H1 (cell line): ENCODE measurements around the gene DFFB. TPM values are rescaled to one million over a fixed set of nuclear protein-coding genes. Genes with fewer than 3 reads are reported as not detected.

Experiments
- CTCF ChIA-PET: fragments of 300-600 bp; sonication (Branson Sonifier 250); formaldehyde crosslinking; loops from one replicate; lab custom pipeline; 2021; ENCODE audit not compliant: partially characterized antibody; lab: Charles Lee
- POLR2A ChIA-PET: fragments of 300-600 bp; sonication (Branson Sonifier 250); formaldehyde crosslinking; loops from one replicate; lab custom pipeline; 2021; ENCODE audit warnings: inconsistent platforms; ENCODE audit not compliant: partially characterized antibody; lab: Charles Lee
- DNase-seq, 2 experiments: peaks; one replicate each; pipeline versions ENCODE4 v3.0.0 to v3.0.0-alpha.2; 2010 to 2022; ENCODE audit warnings: low spot score in 2 of 2, low read depth in 1 of 2, mixed read lengths in 1 of 2
- FAIRE-seq: peaks from 2 replicates; lab custom pipeline; 2011; peaks lifted over from hg19 to GRCh38; lab: Jason Lieb, UNC
- H2AFZ ChIP-seq: 2 replicates; pipeline ENCODE4 v1.8.1; 2012; ENCODE audit warnings: low read length, inconsistent platforms
- H2AK5ac ChIP-seq: 2 replicates; pipeline ENCODE4 v1.6.1; 2013; ENCODE audit warnings: low read depth, low read length
- H2BK120ac ChIP-seq: replicated peaks from 2 replicates; pipeline ENCODE3; 2013; ENCODE audit warnings: low read depth, low read length, inconsistent platforms
- H2BK12ac ChIP-seq: 2 replicates; pipeline ENCODE4 v1.6.1; 2013; ENCODE audit warnings: low read depth, low read length
- H2BK15ac ChIP-seq: 2 replicates; pipeline ENCODE4 v1.6.1; 2013; ENCODE audit warnings: low read length
- H2BK20ac ChIP-seq: 2 replicates; pipeline ENCODE4 v1.6.1; 2013; ENCODE audit warnings: low read length
- H2BK5ac ChIP-seq: 2 replicates; pipeline ENCODE4 v1.6.1; 2013; ENCODE audit warnings: low read depth, low read length
- H3K14ac ChIP-seq: 2 replicates; pipeline ENCODE4 v1.6.1; 2013; ENCODE audit warnings: inconsistent platforms; ENCODE audit not compliant: insufficient read length
- H3K18ac ChIP-seq: 2 replicates; pipeline ENCODE4 v1.6.1; 2013; ENCODE audit warnings: low read length; ENCODE audit errors: extremely low read depth
- H3K23ac ChIP-seq: 2 replicates; pipeline ENCODE4 v1.6.1; 2013; ENCODE audit warnings: inconsistent platforms; ENCODE audit not compliant: insufficient read length
- H3K23me2 ChIP-seq: 2 replicates; pipeline ENCODE4 v1.6.1; 2013; ENCODE audit warnings: low read depth, low read length
- H3K27ac ChIP-seq: 2 replicates; pipeline ENCODE4 v1.6.1; 2011; ENCODE audit warnings: low read depth, low read length, inconsistent platforms
- H3K27me3 ChIP-seq, 4 experiments: replicated peaks in 1 of 4; 1 replicate in 1 of 4; 2 replicates in 3 of 4; pipeline versions ENCODE4 v1.6.1 to v1.8.1; 2011 to 2013; ENCODE audit warnings: low read length in 3 of 4, mild to moderate bottlenecking in 3 of 4, inconsistent platforms in 2 of 4, mixed read lengths in 2 of 4, moderate library complexity in 1 of 4; ENCODE audit not compliant: control insufficient read depth in 3 of 4, insufficient read depth in 3 of 4; ENCODE audit errors: extremely low read depth in 1 of 4
- H3K36me3 ChIP-seq, 4 experiments: 2 replicates each; pipeline versions ENCODE4 v1.6.1 to v1.8.1; 2011 to 2013; ENCODE audit warnings: mild to moderate bottlenecking in 4 of 4, low read length in 3 of 4, moderate library complexity in 2 of 4, control low read depth in 1 of 4, inconsistent platforms in 1 of 4; ENCODE audit not compliant: insufficient read depth in 4 of 4, control insufficient read depth in 2 of 4
- H3K4ac ChIP-seq: replicated peaks from 2 replicates; pipeline ENCODE3; 2013; ENCODE audit warnings: low read length, low read depth, mixed read lengths, inconsistent platforms; ENCODE audit not compliant: insufficient read length
- H3K4me1 ChIP-seq, 4 experiments: replicated peaks in 1 of 4; 1 replicate in 1 of 4; 2 replicates in 3 of 4; pipeline versions ENCODE4 v1.6.1 to v1.8.1; 2011 to 2013; ENCODE audit warnings: low read length in 3 of 4, inconsistent platforms in 2 of 4, mixed read lengths in 1 of 4; ENCODE audit not compliant: insufficient read depth in 4 of 4, control insufficient read depth in 3 of 4
- H3K4me2 ChIP-seq, 2 experiments: 2 replicates each; pipeline versions ENCODE4 v1.6.1 to v1.8.1; 2011 to 2013; ENCODE audit warnings: low read depth in 2 of 2, low read length in 2 of 2, control low read depth in 1 of 2, inconsistent platforms in 1 of 2, mild to moderate bottlenecking in 1 of 2; ENCODE audit not compliant: insufficient read depth in 1 of 2
- H3K4me3 ChIP-seq, 4 experiments: fragments of 200-600, 300-600 bp in 1 of 4; sonication (generic), shearing (Covaris generic), sonication (Bioruptor Twin) in 1 of 4; 2 replicates each; pipeline versions ENCODE4 v1.5.1 to v1.8.1; 2011 to 2016; ENCODE audit warnings: low read length in 4 of 4, low read depth in 3 of 4, control low read depth in 2 of 4, inconsistent platforms in 2 of 4, mild to moderate bottlenecking in 2 of 4, mixed read lengths in 1 of 4, moderate library complexity in 1 of 4; ENCODE audit not compliant: insufficient read depth in 2 of 4; ENCODE audit errors: extremely low read depth in 1 of 4
- H3K56ac ChIP-seq: replicated peaks from 2 replicates; pipeline ENCODE3; 2013; ENCODE audit warnings: low read depth, mild to moderate bottlenecking, mixed read lengths, low read length, inconsistent platforms; ENCODE audit not compliant: insufficient read length
- H3K79me1 ChIP-seq: 2 replicates; pipeline ENCODE4 v1.6.1; 2013; ENCODE audit warnings: low read depth, low read length, control low read depth
- H3K79me2 ChIP-seq, 2 experiments: 2 replicates each; pipeline versions ENCODE4 v1.6.1 to v1.8.1; 2012 to 2013; ENCODE audit warnings: low read length in 2 of 2, mild to moderate bottlenecking in 2 of 2, inconsistent platforms in 1 of 2; ENCODE audit not compliant: insufficient read depth in 2 of 2, control insufficient read depth in 1 of 2
- H3K9ac ChIP-seq, 4 experiments: replicated peaks in 1 of 4; 1 replicate in 1 of 4; 2 replicates in 3 of 4; pipeline versions ENCODE4 v1.6.1 to v1.8.1; 2011 to 2013; ENCODE audit warnings: low read depth in 3 of 4, low read length in 3 of 4, control low read depth in 2 of 4, mild to moderate bottlenecking in 2 of 4, moderate library complexity in 2 of 4, inconsistent platforms in 1 of 4; ENCODE audit errors: extremely low read depth in 1 of 4
- H3K9me3 ChIP-seq, 2 experiments: 2 replicates each; pipeline versions ENCODE4 v1.6.1 to v1.8.1; 2012 to 2013; ENCODE audit warnings: mild to moderate bottlenecking in 2 of 2, moderate library complexity in 2 of 2, control low read depth in 1 of 2, inconsistent platforms in 1 of 2, low read depth in 1 of 2, low read length in 1 of 2, mixed read lengths in 1 of 2; ENCODE audit not compliant: insufficient read depth in 2 of 2
- H4K20me1 ChIP-seq, 2 experiments: replicated peaks in 1 of 2; 2 replicates each; pipeline versions ENCODE3 to v1.8.1; 2011 to 2013; ENCODE audit warnings: inconsistent platforms in 2 of 2, low read length in 2 of 2, mild to moderate bottlenecking in 1 of 2; ENCODE audit not compliant: insufficient read depth in 2 of 2, control insufficient read depth in 1 of 2
- H4K5ac ChIP-seq: 2 replicates; pipeline ENCODE4 v1.6.1; 2013; ENCODE audit warnings: low read length, low read depth, mixed read lengths, inconsistent platforms; ENCODE audit not compliant: insufficient read length
- H4K8ac ChIP-seq: 2 replicates; pipeline ENCODE4 v1.8.0; 2013; ENCODE audit warnings: mild to moderate bottlenecking, moderate library complexity, low read length, inconsistent platforms; ENCODE audit not compliant: insufficient read depth; ENCODE audit errors: extremely low read depth
- H4K91ac ChIP-seq: replicated peaks from 2 replicates; pipeline ENCODE3; 2013; ENCODE audit warnings: low read length, mixed read lengths, inconsistent platforms; ENCODE audit not compliant: insufficient read length
- ASH2L ChIP-seq: fragments of 200-600, 300-600 bp; sonication (generic); IDR thresholded peaks from one replicate; pipeline ENCODE4 v1.7.1; 2017; ENCODE audit warnings: low read length
- E2F6 ChIP-seq: IDR thresholded peaks from 2 replicates; pipeline ENCODE4 v1.6.1; 2012; ENCODE audit warnings: inconsistent platforms
- HDAC2 ChIP-seq, 2 experiments: fragments of 300-600 bp in 1 of 2; sonication (generic) in 1 of 2; IDR thresholded peaks; 2 replicates each; pipeline ENCODE4 v1.6.1; 2011 to 2012; ENCODE audit warnings: low read depth in 2 of 2, low read length in 2 of 2, mild to moderate bottlenecking in 2 of 2, moderate library complexity in 2 of 2, borderline replicate concordance in 1 of 2, inconsistent platforms in 1 of 2
- JUN ChIP-seq: IDR thresholded peaks from 2 replicates; pipeline ENCODE4 v1.6.1; 2011; ENCODE audit warnings: low read depth, mild to moderate bottlenecking, improper control_type of control experiment, low read length
- JUND ChIP-seq: IDR thresholded peaks from 2 replicates; pipeline ENCODE4 v1.6.1; 2011; ENCODE audit warnings: mild to moderate bottlenecking, improper control_type of control experiment, low read length
- KDM1A ChIP-seq: fragments of 200-600, 300-600 bp; sonication (generic); IDR thresholded peaks from 2 replicates; pipeline ENCODE4 v1.7.1; 2016; ENCODE audit warnings: mild to moderate bottlenecking, low read length, borderline replicate concordance
- KDM5A ChIP-seq: fragments of 200-600 bp; IDR thresholded peaks from 2 replicates; pipeline ENCODE4 v1.7.1; 2012; ENCODE audit warnings: mild to moderate bottlenecking, low read length, inconsistent platforms, mixed read lengths
- MAX ChIP-seq: IDR thresholded peaks from 2 replicates; pipeline ENCODE4 v1.6.1; 2012; ENCODE audit warnings: inconsistent platforms
- PHF8 ChIP-seq: fragments of 200-600 bp; sonication (generic); conservative IDR thresholded peaks from 2 replicates; pipeline ENCODE4 v1.7.1; 2012; ENCODE audit warnings: low read depth, mild to moderate bottlenecking, inconsistent platforms, low read length, moderate library complexity
- POLR2A ChIP-seq, 2 experiments: IDR thresholded peaks; 1 replicate in 1 of 2; 2 replicates in 1 of 2; pipeline ENCODE4 v1.6.1; 2011; ENCODE audit warnings: low read depth in 2 of 2, low read length in 2 of 2, mild to moderate bottlenecking in 2 of 2; ENCODE audit errors: control extremely low read depth in 1 of 2
- RBBP5 ChIP-seq: IDR thresholded peaks from 2 replicates; pipeline ENCODE4 v1.7.1; 2012; ENCODE audit warnings: low read depth, mild to moderate bottlenecking, inconsistent platforms, low read length, moderate library complexity, borderline replicate concordance
- SIX5 ChIP-seq: IDR thresholded peaks from 2 replicates; pipeline ENCODE4 v1.6.1; 2011; ENCODE audit warnings: mild to moderate bottlenecking, low read depth, low read length
- SP4 ChIP-seq: IDR thresholded peaks from 2 replicates; pipeline ENCODE4 v1.6.1; 2012; ENCODE audit warnings: low read length, inconsistent platforms
- SRF ChIP-seq: IDR thresholded peaks from 2 replicates; pipeline ENCODE4 v1.6.1; 2011; ENCODE audit warnings: mild to moderate bottlenecking, low read depth, low read length, moderate library complexity
- WGBS, 2 experiments: shearing (Covaris generic) in 1 of 2; methylation state at CpG; one replicate each; pipeline versions ENCODE4 v1.1.6 to v1.1.7; 2013 to 2015; ENCODE audit warnings: low lambda C conversion rate in 2 of 2, mixed read lengths in 2 of 2, inconsistent platforms in 1 of 2, low coverage in 1 of 2, missing lambda C conversion rate in 1 of 2; ENCODE audit not compliant: insufficient replicate concordance in 2 of 2, insufficient coverage in 1 of 2, insufficient read length in 1 of 2; ENCODE audit errors: extremely low coverage in 1 of 2, missing lambda C conversion rate in 1 of 2; 5-methylcytosine and 5-hydroxymethylcytosine counted together
- polyA plus RNA-seq, 7 experiments: library from polyadenylated mRNA; depleted of rRNA in 3 of 7; stranded (reverse) in 5 of 7; unstranded in 2 of 7; fragments of >200 nt in 5 of 7; fragments of 200-250 nt in 2 of 7; gene quantifications; 1 replicate in 5 of 7; 2 replicates in 1 of 7; 4 replicates in 1 of 7; pipeline versions ENCODE4 v1.2.1 to v1.2.3, GENCODE V29; 2011 to 2013; ENCODE audit warnings: missing spikeins in 2 of 7, mixed read lengths in 2 of 7
- total RNA-seq: library from RNA; stranded (reverse); fragmentation: NEBNext Ultra II Directional; extraction: Animal tissue kit (Norgen Biotek cat#: 25700); gene quantifications from 2 replicates; pipeline ENCODE4 v1.2.1, GENCODE V29; 2021

The DFFB gene
- total and polyA plus RNA-seq, 2 of the 8 experiments (the other 6 are each of a cell fraction or from before 2014, with no cell fraction given) = 8.6 to 11.9 TPM

- no peak overlapping the region for H3K4me2 ChIP-seq
- H3K79me1 ChIP-seq = peaks cover 17% of the 10 kb centered on the region
- no peak overlapping the region for H2BK12ac ChIP-seq
- H2BK20ac ChIP-seq = no peak overlapping the region
- CTCF ChIA-PET = interaction anchor here (0.6 to 2.2 kb wide), 3 partner anchors 9 to 1986 kb away, joined by 3 to 5 read pairs (median 3); no protein-coding TSS in a partner anchor
- H3K4ac ChIP-seq = no peak overlapping the region
- FAIRE-seq (no peak), DNase-seq (no peak)
- H4K8ac ChIP-seq = no peak overlapping the region
- no peaks in the 10 kb centered on the region for H3K9me3 ChIP-seq
- H2BK15ac ChIP-seq = no peak overlapping the region
- H3K4me3 ChIP-seq = no peak overlapping the region
- no peak overlapping the region for H3K9ac ChIP-seq
- H3K27ac ChIP-seq = no peak overlapping the region
- no peaks in the 10 kb centered on the region for H3K27me3 ChIP-seq
- peaks cover 7 to 20% of the 10 kb centered on the region in 2 experiments for H4K20me1 ChIP-seq
- POLR2A ChIA-PET = no interaction called here
- H3K79me2 ChIP-seq = peaks cover 8 to 62% of the 10 kb centered on the region in 2 experiments
- no peak overlapping the region for H3K14ac ChIP-seq
- H3K18ac ChIP-seq = no peak overlapping the region
- H3K23ac ChIP-seq = no peak overlapping the region
- H2BK5ac ChIP-seq = no peak overlapping the region; the same call in 1 of the 2 replicates
- H3K23me2 ChIP-seq = peaks cover 6% of the 10 kb centered on the region
- H2BK120ac ChIP-seq = no peak overlapping the region
- no peak overlapping the region for H4K91ac ChIP-seq
- H2AK5ac ChIP-seq = no peak overlapping the region
- no peak overlapping the region for H4K5ac ChIP-seq
- H3K56ac ChIP-seq = no peak overlapping the region
- peaks cover under 1 to 11% (median 7%) of the 10 kb centered on the region in 4 experiments; a peak in 5 of 8 replicates for H3K36me3 ChIP-seq
- WGBS, 2 experiments = 95% methylated on average over 4 of the region's 4 CpGs; no CpG with 5 or more reads in 1 of the 2 experiments
- H3K4me1 ChIP-seq = 0 out of 7 replicates have a peak, but pooled peaks cover 0 to 1% (median 0%) of the 10 kb centered on the region in 4 experiments
- no peak overlapping the region for H2AFZ ChIP-seq
- no peak for TF ChIP-seq E2F6
- TF ChIP-seq KDM1A = no peak
- no peak for TF ChIP-seq KDM5A
- no peak for TF ChIP-seq HDAC2 (IDR thresholded peaks at IDR 0.05; ENCODE audit: borderline replicate concordance in 1 of 2, low read depth in 2 of 2, low read length in 2 of 2)
- TF ChIP-seq ASH2L = no peak
- TF ChIP-seq SP4 = no peak
- TF ChIP-seq SRF = no peak
- TF ChIP-seq RBBP5 = no peak
- no peak for TF ChIP-seq PHF8
- TF ChIP-seq JUN = no peak
- TF ChIP-seq POLR2A (IDR thresholded peaks at IDR 0.05; ENCODE audit: control extremely low read depth in 1 of 2, low read depth in 2 of 2, low read length in 2 of 2) = no peak
- TF ChIP-seq JUND = no peak
- TF ChIP-seq MAX = no peak
- no peak for TF ChIP-seq SIX5
These were observed 38.7 kb downstream of the DFFB start for GRCh38 chr1:3895951-3896325.
